H1 (cell line): ENCODE measurements around the gene CWH43. TPM values are rescaled to one million over a fixed set of nuclear protein-coding genes. Genes with fewer than 3 reads are reported as not detected.

Experiments used
- CTCF ChIA-PET: fragments of 300-600 bp; sonication (Branson Sonifier 250); formaldehyde crosslinking; loops from one replicate; lab custom pipeline; 2021; ENCODE audit not compliant: partially characterized antibody; lab: Charles Lee
- POLR2A ChIA-PET: fragments of 300-600 bp; sonication (Branson Sonifier 250); formaldehyde crosslinking; loops from one replicate; lab custom pipeline; 2021; ENCODE audit warnings: inconsistent platforms; ENCODE audit not compliant: partially characterized antibody; lab: Charles Lee
- DNase-seq, 2 experiments: peaks; one replicate each; pipeline versions ENCODE4 v3.0.0 to v3.0.0-alpha.2; 2010 to 2022; ENCODE audit warnings: low spot score in 2 of 2, low read depth in 1 of 2, mixed read lengths in 1 of 2
- FAIRE-seq: peaks from 2 replicates; lab custom pipeline; 2011; peaks lifted over from hg19 to GRCh38; lab: Jason Lieb, UNC
- H2AFZ ChIP-seq: 2 replicates; pipeline ENCODE4 v1.8.1; 2012; ENCODE audit warnings: low read length, inconsistent platforms
- H2AK5ac ChIP-seq: 2 replicates; pipeline ENCODE4 v1.6.1; 2013; ENCODE audit warnings: low read depth, low read length
- H2BK120ac ChIP-seq: replicated peaks from 2 replicates; pipeline ENCODE3; 2013; ENCODE audit warnings: low read depth, low read length, inconsistent platforms
- H2BK12ac ChIP-seq: 2 replicates; pipeline ENCODE4 v1.6.1; 2013; ENCODE audit warnings: low read depth, low read length
- H2BK15ac ChIP-seq: 2 replicates; pipeline ENCODE4 v1.6.1; 2013; ENCODE audit warnings: low read length
- H2BK20ac ChIP-seq: 2 replicates; pipeline ENCODE4 v1.6.1; 2013; ENCODE audit warnings: low read length
- H2BK5ac ChIP-seq: 2 replicates; pipeline ENCODE4 v1.6.1; 2013; ENCODE audit warnings: low read depth, low read length
- H3K14ac ChIP-seq: 2 replicates; pipeline ENCODE4 v1.6.1; 2013; ENCODE audit warnings: inconsistent platforms; ENCODE audit not compliant: insufficient read length
- H3K18ac ChIP-seq: 2 replicates; pipeline ENCODE4 v1.6.1; 2013; ENCODE audit warnings: low read length; ENCODE audit errors: extremely low read depth
- H3K23ac ChIP-seq: 2 replicates; pipeline ENCODE4 v1.6.1; 2013; ENCODE audit warnings: inconsistent platforms; ENCODE audit not compliant: insufficient read length
- H3K23me2 ChIP-seq: 2 replicates; pipeline ENCODE4 v1.6.1; 2013; ENCODE audit warnings: low read depth, low read length
- H3K27ac ChIP-seq: 2 replicates; pipeline ENCODE4 v1.6.1; 2011; ENCODE audit warnings: low read depth, low read length, inconsistent platforms
- H3K27me3 ChIP-seq, 4 experiments: replicated peaks in 1 of 4; 1 replicate in 1 of 4; 2 replicates in 3 of 4; pipeline versions ENCODE4 v1.6.1 to v1.8.1; 2011 to 2013; ENCODE audit warnings: low read length in 3 of 4, mild to moderate bottlenecking in 3 of 4, inconsistent platforms in 2 of 4, mixed read lengths in 2 of 4, moderate library complexity in 1 of 4; ENCODE audit not compliant: control insufficient read depth in 3 of 4, insufficient read depth in 3 of 4; ENCODE audit errors: extremely low read depth in 1 of 4
- H3K36me3 ChIP-seq, 4 experiments: 2 replicates each; pipeline versions ENCODE4 v1.6.1 to v1.8.1; 2011 to 2013; ENCODE audit warnings: mild to moderate bottlenecking in 4 of 4, low read length in 3 of 4, moderate library complexity in 2 of 4, control low read depth in 1 of 4, inconsistent platforms in 1 of 4; ENCODE audit not compliant: insufficient read depth in 4 of 4, control insufficient read depth in 2 of 4
- H3K4ac ChIP-seq: replicated peaks from 2 replicates; pipeline ENCODE3; 2013; ENCODE audit warnings: low read length, low read depth, mixed read lengths, inconsistent platforms; ENCODE audit not compliant: insufficient read length
- H3K4me1 ChIP-seq, 4 experiments: replicated peaks in 1 of 4; 1 replicate in 1 of 4; 2 replicates in 3 of 4; pipeline versions ENCODE4 v1.6.1 to v1.8.1; 2011 to 2013; ENCODE audit warnings: low read length in 3 of 4, inconsistent platforms in 2 of 4, mixed read lengths in 1 of 4; ENCODE audit not compliant: insufficient read depth in 4 of 4, control insufficient read depth in 3 of 4
- H3K4me2 ChIP-seq, 2 experiments: 2 replicates each; pipeline versions ENCODE4 v1.6.1 to v1.8.1; 2011 to 2013; ENCODE audit warnings: low read depth in 2 of 2, low read length in 2 of 2, control low read depth in 1 of 2, inconsistent platforms in 1 of 2, mild to moderate bottlenecking in 1 of 2; ENCODE audit not compliant: insufficient read depth in 1 of 2
- H3K4me3 ChIP-seq, 4 experiments: fragments of 200-600, 300-600 bp in 1 of 4; sonication (generic), shearing (Covaris generic), sonication (Bioruptor Twin) in 1 of 4; 2 replicates each; pipeline versions ENCODE4 v1.5.1 to v1.8.1; 2011 to 2016; ENCODE audit warnings: low read length in 4 of 4, low read depth in 3 of 4, control low read depth in 2 of 4, inconsistent platforms in 2 of 4, mild to moderate bottlenecking in 2 of 4, mixed read lengths in 1 of 4, moderate library complexity in 1 of 4; ENCODE audit not compliant: insufficient read depth in 2 of 4; ENCODE audit errors: extremely low read depth in 1 of 4
- H3K56ac ChIP-seq: replicated peaks from 2 replicates; pipeline ENCODE3; 2013; ENCODE audit warnings: low read depth, mild to moderate bottlenecking, mixed read lengths, low read length, inconsistent platforms; ENCODE audit not compliant: insufficient read length
- H3K79me1 ChIP-seq: 2 replicates; pipeline ENCODE4 v1.6.1; 2013; ENCODE audit warnings: low read depth, low read length, control low read depth
- H3K79me2 ChIP-seq, 2 experiments: 2 replicates each; pipeline versions ENCODE4 v1.6.1 to v1.8.1; 2012 to 2013; ENCODE audit warnings: low read length in 2 of 2, mild to moderate bottlenecking in 2 of 2, inconsistent platforms in 1 of 2; ENCODE audit not compliant: insufficient read depth in 2 of 2, control insufficient read depth in 1 of 2
- H3K9ac ChIP-seq, 4 experiments: replicated peaks in 1 of 4; 1 replicate in 1 of 4; 2 replicates in 3 of 4; pipeline versions ENCODE4 v1.6.1 to v1.8.1; 2011 to 2013; ENCODE audit warnings: low read depth in 3 of 4, low read length in 3 of 4, control low read depth in 2 of 4, mild to moderate bottlenecking in 2 of 4, moderate library complexity in 2 of 4, inconsistent platforms in 1 of 4; ENCODE audit errors: extremely low read depth in 1 of 4
- H3K9me3 ChIP-seq, 2 experiments: 2 replicates each; pipeline versions ENCODE4 v1.6.1 to v1.8.1; 2012 to 2013; ENCODE audit warnings: mild to moderate bottlenecking in 2 of 2, moderate library complexity in 2 of 2, control low read depth in 1 of 2, inconsistent platforms in 1 of 2, low read depth in 1 of 2, low read length in 1 of 2, mixed read lengths in 1 of 2; ENCODE audit not compliant: insufficient read depth in 2 of 2
- H4K20me1 ChIP-seq, 2 experiments: replicated peaks in 1 of 2; 2 replicates each; pipeline versions ENCODE3 to v1.8.1; 2011 to 2013; ENCODE audit warnings: inconsistent platforms in 2 of 2, low read length in 2 of 2, mild to moderate bottlenecking in 1 of 2; ENCODE audit not compliant: insufficient read depth in 2 of 2, control insufficient read depth in 1 of 2
- H4K5ac ChIP-seq: 2 replicates; pipeline ENCODE4 v1.6.1; 2013; ENCODE audit warnings: low read length, low read depth, mixed read lengths, inconsistent platforms; ENCODE audit not compliant: insufficient read length
- H4K8ac ChIP-seq: 2 replicates; pipeline ENCODE4 v1.8.0; 2013; ENCODE audit warnings: mild to moderate bottlenecking, moderate library complexity, low read length, inconsistent platforms; ENCODE audit not compliant: insufficient read depth; ENCODE audit errors: extremely low read depth
- H4K91ac ChIP-seq: replicated peaks from 2 replicates; pipeline ENCODE3; 2013; ENCODE audit warnings: low read length, mixed read lengths, inconsistent platforms; ENCODE audit not compliant: insufficient read length
- CBX8 ChIP-seq: fragments of 300-800, 300-1000 bp; sonication (generic); IDR thresholded peaks from 2 replicates; pipeline ENCODE4 v1.7.1; 2016; ENCODE audit warnings: low read depth, low read length, borderline replicate concordance
- CEBPB ChIP-seq: IDR thresholded peaks from 2 replicates; pipeline ENCODE4 v1.6.1; 2012; ENCODE audit warnings: low read depth, low read length
- CHD1 ChIP-seq: IDR thresholded peaks from 2 replicates; pipeline ENCODE4 v1.6.1; 2012; ENCODE audit warnings: low read depth, low read length, improper control_type of control experiment
- CREB1 ChIP-seq: IDR thresholded peaks from 2 replicates; pipeline ENCODE4 v1.6.1; 2012; ENCODE audit warnings: inconsistent platforms
- EP300 ChIP-seq, 2 experiments: IDR thresholded peaks; 1 replicate in 1 of 2; 2 replicates in 1 of 2; pipeline ENCODE4 v1.6.1; 2011 to 2012; ENCODE audit warnings: low read depth in 2 of 2, low read length in 2 of 2, mild to moderate bottlenecking in 2 of 2, borderline replicate concordance in 1 of 2, inconsistent platforms in 1 of 2, moderate library complexity in 1 of 2
- HDAC2 ChIP-seq, 2 experiments: fragments of 300-600 bp in 1 of 2; sonication (generic) in 1 of 2; IDR thresholded peaks; 2 replicates each; pipeline ENCODE4 v1.6.1; 2011 to 2012; ENCODE audit warnings: low read depth in 2 of 2, low read length in 2 of 2, mild to moderate bottlenecking in 2 of 2, moderate library complexity in 2 of 2, borderline replicate concordance in 1 of 2, inconsistent platforms in 1 of 2
- KDM1A ChIP-seq: fragments of 200-600, 300-600 bp; sonication (generic); IDR thresholded peaks from 2 replicates; pipeline ENCODE4 v1.7.1; 2016; ENCODE audit warnings: mild to moderate bottlenecking, low read length, borderline replicate concordance
- KDM5A ChIP-seq: fragments of 200-600 bp; IDR thresholded peaks from 2 replicates; pipeline ENCODE4 v1.7.1; 2012; ENCODE audit warnings: mild to moderate bottlenecking, low read length, inconsistent platforms, mixed read lengths
- NANOG ChIP-seq: IDR thresholded peaks from 2 replicates; pipeline ENCODE4 v1.6.1; 2011; ENCODE audit warnings: low read length, low read depth, mild to moderate bottlenecking, inconsistent platforms; ENCODE audit not compliant: insufficient read depth, poor library complexity, severe bottlenecking
- RXRA ChIP-seq: IDR thresholded peaks from 2 replicates; pipeline ENCODE4 v1.6.1; 2011; ENCODE audit warnings: low read depth, mild to moderate bottlenecking, low read length, moderate library complexity; ENCODE audit not compliant: insufficient read depth
- SAP30 ChIP-seq: fragments of 300-600 bp; sonication (generic); IDR thresholded peaks from 2 replicates; pipeline ENCODE4 v1.7.1; 2012; ENCODE audit warnings: low read length, moderate library complexity, mild to moderate bottlenecking, inconsistent platforms; ENCODE audit not compliant: insufficient read depth, insufficient replicate concordance
- SP1 ChIP-seq: IDR thresholded peaks from 2 replicates; pipeline ENCODE4 v1.6.1; 2011; ENCODE audit warnings: low read depth, low read length
- TAF1 ChIP-seq: IDR thresholded peaks from 2 replicates; pipeline ENCODE4 v1.6.1; 2011; ENCODE audit warnings: mild to moderate bottlenecking, low read depth, low read length
- TEAD4 ChIP-seq: IDR thresholded peaks from 2 replicates; pipeline ENCODE4 v1.6.1; 2012; ENCODE audit warnings: low read depth, low read length, inconsistent platforms, mixed read lengths
- WGBS, 2 experiments: shearing (Covaris generic) in 1 of 2; methylation state at CpG; one replicate each; pipeline versions ENCODE4 v1.1.6 to v1.1.7; 2013 to 2015; ENCODE audit warnings: low lambda C conversion rate in 2 of 2, mixed read lengths in 2 of 2, inconsistent platforms in 1 of 2, low coverage in 1 of 2, missing lambda C conversion rate in 1 of 2; ENCODE audit not compliant: insufficient replicate concordance in 2 of 2, insufficient coverage in 1 of 2, insufficient read length in 1 of 2; ENCODE audit errors: extremely low coverage in 1 of 2, missing lambda C conversion rate in 1 of 2; 5-methylcytosine and 5-hydroxymethylcytosine counted together
- polyA plus RNA-seq, 7 experiments: library from polyadenylated mRNA; depleted of rRNA in 3 of 7; stranded (reverse) in 5 of 7; unstranded in 2 of 7; fragments of >200 nt in 5 of 7; fragments of 200-250 nt in 2 of 7; gene quantifications; 1 replicate in 5 of 7; 2 replicates in 1 of 7; 4 replicates in 1 of 7; pipeline versions ENCODE4 v1.2.1 to v1.2.3, GENCODE V29; 2011 to 2013; ENCODE audit warnings: missing spikeins in 2 of 7, mixed read lengths in 2 of 7
- total RNA-seq: library from RNA; stranded (reverse); fragmentation: NEBNext Ultra II Directional; extraction: Animal tissue kit (Norgen Biotek cat#: 25700); gene quantifications from 2 replicates; pipeline ENCODE4 v1.2.1, GENCODE V29; 2021

CWH43 gene
- total and polyA plus RNA-seq, 2 of the 8 experiments (the other 6 are each of a cell fraction or from before 2014, with no cell fraction given): not detected

DNA sequence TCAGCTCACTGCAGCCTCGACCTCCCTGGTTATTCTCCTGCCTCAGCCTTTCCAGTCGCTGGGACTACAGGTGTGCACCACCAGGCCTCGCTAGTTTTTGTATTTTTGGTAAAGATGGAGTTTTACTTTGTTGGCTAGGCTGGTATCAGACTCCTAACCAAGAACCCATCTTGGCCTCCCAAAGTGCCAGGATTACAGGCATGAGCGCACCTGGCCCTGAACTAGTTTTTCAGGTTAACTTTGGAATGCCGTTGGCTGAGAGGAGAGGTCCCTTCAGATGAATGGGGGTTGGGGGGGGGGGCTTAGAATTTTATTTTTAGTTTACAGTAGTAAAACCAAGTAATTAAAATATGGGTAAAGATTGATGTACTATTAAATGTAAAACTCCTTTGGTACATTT, 23.4 kb upstream of the CWH43 start:
- H4K20me1 ChIP-seq: no peaks in the 10 kb centered on the region
- peaks cover 0 to 3% (median under 1%) of the 10 kb centered on the region in 4 experiments; a peak in 2 of 7 replicates for H3K4me1 ChIP-seq
- H3K56ac ChIP-seq: no peak overlapping the region
- H2BK120ac ChIP-seq: no peak overlapping the region
- ChIA-PET CTCF (interaction anchor here (0.7 to 11.1 kb wide), 16 partner anchors 11 to 504 kb away, joined by 3 to 101 read pairs (median 4); partner anchors contain the start of gene OCIAD2), POLR2A (interaction anchor here (0.6 kb wide), 1 partner anchor 62 kb away, joined by 3 read pairs; no protein-coding TSS in a partner anchor)
- no peak overlapping the region for H2BK20ac ChIP-seq
- no peak overlapping the region for H3K4ac ChIP-seq
- H4K5ac ChIP-seq: no peak overlapping the region
- H3K79me2 ChIP-seq: no peaks in the 10 kb centered on the region
- H3K36me3 ChIP-seq: no peaks in the 10 kb centered on the region
- H3K79me1 ChIP-seq: no peaks in the 10 kb centered on the region
- H3K4me3 ChIP-seq: no peak overlapping the region
- H2AFZ ChIP-seq: no peak overlapping the region
- no peak overlapping the region for H3K18ac ChIP-seq
- FAIRE-seq (no peak), DNase-seq (no peak)
- H3K9me3 ChIP-seq: no peaks in the 10 kb centered on the region
- H3K23ac ChIP-seq: no peak overlapping the region
- no peak overlapping the region for H2AK5ac ChIP-seq
- no peak overlapping the region for H3K14ac ChIP-seq
- no peak overlapping the region for H2BK15ac ChIP-seq
- no peak overlapping the region for H3K4me2 ChIP-seq
- 81% methylated on average over 5 of the region's 5 CpGs; no CpG with 5 or more reads in 1 of the 2 experiments for WGBS, 2 experiments
- H2BK12ac ChIP-seq: no peak overlapping the region
- H3K27ac ChIP-seq: no peak overlapping the region
- no peak overlapping the region for H2BK5ac ChIP-seq
- H4K8ac ChIP-seq: no peak overlapping the region; the same call in 1 of the 2 replicates
- no peaks in the 10 kb centered on the region for H3K27me3 ChIP-seq
- H4K91ac ChIP-seq: no peak overlapping the region
- H3K23me2 ChIP-seq: no peaks in the 10 kb centered on the region
- no peak overlapping the region; a peak in 1 of 7 replicates for H3K9ac ChIP-seq
- TF ChIP-seq CREB1 (no peak), KDM1A (no peak), TEAD4 (no peak), SAP30 (no peak), HDAC2 (IDR thresholded peaks at IDR 0.05; ENCODE audit: borderline replicate concordance in 1 of 2, low read depth in 2 of 2, low read length in 2 of 2) (no peak), NANOG (no peak), CBX8 (no peak), TAF1 (no peak), EP300 (IDR thresholded peaks at IDR 0.05; ENCODE audit: borderline replicate concordance in 1 of 2, low read depth in 2 of 2, low read length in 2 of 2) (no peak), RXRA (no peak), CHD1 (no peak), KDM5A (no peak), CEBPB (no peak), SP1 (no peak)
